Transverse colon (tissue), 4 donors: ENCODE measurements around the gene CLN5.
A peak's percentile ranks its signal among the peaks of the same experiment; 100 is the strongest.

ENCODE experiments used
- EP300 ChIP-seq: sonication (generic); formaldehyde crosslinking; IDR thresholded peaks from one replicate; pipeline ENCODE4 v1.6.1; 2017; ENCODE audit warnings: antibody characterized with exemption, low read depth
- POLR2A ChIP-seq: fragments of 450-650 bp; IDR thresholded peaks from one replicate; pipeline ENCODE4 v1.6.1; 2016; ENCODE audit warnings: antibody characterized with exemption, mild to moderate bottlenecking, moderate library complexity
- POLR2AphosphoS5 ChIP-seq, 3 donors: sonication (generic); formaldehyde crosslinking; IDR thresholded peaks; one replicate each; pipeline ENCODE4 v1.6.1; 2016; ENCODE audit warnings: antibody characterized with exemption in 3 of 3
- TF ChIP-seq, protein P1 (sequence below), 5 experiments: fragments of 200-600 bp in 3 of 5; fragments of 450-650 bp in 2 of 5; sonication (generic) in 3 of 5; IDR thresholded peaks; 1 replicate in 2 of 5; 2 replicates in 3 of 5; pipeline ENCODE4 v1.5.1; 2016 to 2017; ENCODE audit warnings: antibody characterized with exemption in 5 of 5, inconsistent platforms in 3 of 5, mild to moderate bottlenecking in 2 of 5, moderate library complexity in 1 of 5

DNA sequence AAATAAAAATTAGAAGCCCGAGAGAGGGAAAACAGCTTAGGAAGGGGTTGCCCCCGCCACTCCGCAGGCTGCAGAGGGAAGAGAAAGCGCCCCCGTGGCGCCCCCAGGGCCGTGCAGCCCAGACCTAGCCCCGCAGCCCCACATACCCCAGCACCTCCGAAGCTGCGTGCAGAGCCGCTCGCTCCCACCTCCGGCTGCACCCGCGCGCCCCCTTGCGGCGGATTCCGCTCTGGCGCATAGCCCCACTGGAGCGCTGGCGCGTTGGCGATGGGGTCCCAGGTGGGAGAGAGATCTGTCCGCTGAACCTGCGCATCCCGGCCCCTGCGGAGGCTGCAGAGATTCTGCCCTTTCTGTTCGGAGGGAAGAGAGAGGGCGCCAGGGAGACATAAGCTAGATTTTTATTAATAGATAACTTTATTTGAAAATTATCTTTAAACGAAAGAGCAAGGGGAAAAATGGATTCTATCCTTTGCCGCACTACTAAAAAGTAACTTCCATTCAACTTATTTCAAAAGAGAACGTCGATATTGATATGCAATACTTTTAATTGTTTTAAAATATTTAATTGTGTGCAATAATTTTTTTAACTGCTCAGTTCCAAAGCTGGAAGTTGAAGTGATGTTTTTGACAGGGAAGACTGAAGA, 11.7 kb upstream of the CLN5 start:
- TF ChIP-seq, protein P1, sequence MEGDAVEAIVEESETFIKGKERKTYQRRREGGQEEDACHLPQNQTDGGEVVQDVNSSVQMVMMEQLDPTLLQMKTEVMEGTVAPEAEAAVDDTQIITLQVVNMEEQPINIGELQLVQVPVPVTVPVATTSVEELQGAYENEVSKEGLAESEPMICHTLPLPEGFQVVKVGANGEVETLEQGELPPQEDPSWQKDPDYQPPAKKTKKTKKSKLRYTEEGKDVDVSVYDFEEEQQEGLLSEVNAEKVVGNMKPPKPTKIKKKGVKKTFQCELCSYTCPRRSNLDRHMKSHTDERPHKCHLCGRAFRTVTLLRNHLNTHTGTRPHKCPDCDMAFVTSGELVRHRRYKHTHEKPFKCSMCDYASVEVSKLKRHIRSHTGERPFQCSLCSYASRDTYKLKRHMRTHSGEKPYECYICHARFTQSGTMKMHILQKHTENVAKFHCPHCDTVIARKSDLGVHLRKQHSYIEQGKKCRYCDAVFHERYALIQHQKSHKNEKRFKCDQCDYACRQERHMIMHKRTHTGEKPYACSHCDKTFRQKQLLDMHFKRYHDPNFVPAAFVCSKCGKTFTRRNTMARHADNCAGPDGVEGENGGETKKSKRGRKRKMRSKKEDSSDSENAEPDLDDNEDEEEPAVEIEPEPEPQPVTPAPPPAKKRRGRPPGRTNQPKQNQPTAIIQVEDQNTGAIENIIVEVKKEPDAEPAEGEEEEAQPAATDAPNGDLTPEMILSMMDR (IDR thresholded peaks at IDR 0.05), result peak; percentile 82 to 99 (median 98)
- no peak for TF ChIP-seq EP300
- no peak for TF ChIP-seq POLR2A
- TF ChIP-seq POLR2AphosphoS5 (IDR thresholded peaks at IDR 0.05), result no peak
